Lower leg skin (tissue), 4 donors: Measurements from ENCODE around the gene EPB41L5. TPM values are rescaled to one million over a fixed set of nuclear protein-coding genes. Genes with fewer than 3 reads are reported as not detected.

Experiments used
- DNase-seq, 2 donors: peaks; one replicate each; pipeline ENCODE4 v3.0.0-alpha.2; 2019; ENCODE audit warnings: low spot score in 2 of 2
- H3K4me3 ChIP-seq: fragments of 200-600 bp; sonication (generic); 2 replicates; pipeline ENCODE4 v1.5.1; 2017; ENCODE audit warnings: mild to moderate bottlenecking, low read depth; ENCODE audit not compliant: poor library complexity, severe bottlenecking
- CTCF ChIP-seq, 3 donors: fragments of 450-650 bp; IDR thresholded peaks; one replicate each; pipeline ENCODE4 v1.5.1; 2016; ENCODE audit warnings: antibody characterized with exemption in 3 of 3, mild to moderate bottlenecking in 3 of 3, moderate library complexity in 2 of 3
- POLR2A ChIP-seq, 2 donors: fragments of 450-650 bp; IDR thresholded peaks; one replicate each; pipeline ENCODE4 v1.6.1; 2016 to 2017; ENCODE audit warnings: antibody characterized with exemption in 2 of 2, mild to moderate bottlenecking in 1 of 2, moderate library complexity in 1 of 2
- WGBS, 2 donors: methylation state at CpG; one replicate each; pipeline ENCODE4 v1.1.5; 2018; 5-methylcytosine and 5-hydroxymethylcytosine counted together
- intact Hi-C: fragments of 100-400 bp; cut with DNase I; formaldehyde crosslinking; loops from one replicate; pipeline ENCODE4 v1.15.0; 2023; ENCODE audit warnings: low total_unique reads
- total RNA-seq, 4 donors: library from RNA; depleted of rRNA; stranded (reverse); fragments of >200 nt; gene quantifications; one replicate each; pipeline ENCODE4 v1.1.0, GENCODE V29; 2016

EPB41L5 gene
- total RNA-seq, 4 donors from 2014 or later = 12.4 to 25.4 (median 23.0) TPM

- DNase-seq = peak in 1 of 2 donors; percentile 68
- intact Hi-C loops = no loop called here
- 94 to 97% methylated on average over 8 of the region's 8 CpGs for WGBS, 2 donors
- no peak overlapping the region for H3K4me3 ChIP-seq
- TF ChIP-seq POLR2A (IDR thresholded peaks at IDR 0.05) (no peak), CTCF (IDR thresholded peaks at IDR 0.05) (no peak)
These were observed 208.7 kb downstream of the EPB41L5 start for GRCh38 chr2:120221616-120222015.

GRCh38 chr2:120222186-120223033 lies 209.5 kb downstream of the EPB41L5 start:
- TF ChIP-seq POLR2A (IDR thresholded peaks at IDR 0.05) (no peak), CTCF (IDR thresholded peaks at IDR 0.05) (no peak)
- intact Hi-C loops = no loop called here
- DNase-seq = peak in 1 of 2 donors; percentile 86
- no peak overlapping the region for H3K4me3 ChIP-seq
- WGBS, 2 donors = 78 to 92% methylated on average over 34 to 42 of the region's 49 CpGs

GRCh38 chr2:120223034-120223912 lies 210.4 kb downstream of the EPB41L5 start, which contains the start of gene TMEM185B:
TMEM185B (minus strand) TSS chr2:120223400; CDS start chr2:120222976, 424 bp downstream.
- intact Hi-C loops = no loop called here
- DNase-seq = peak; percentile 87 to 98
- TF ChIP-seq POLR2A (IDR thresholded peaks at IDR 0.05) (no peak), CTCF (IDR thresholded peaks at IDR 0.05) (no peak)
- WGBS, 2 donors = 2 to 4% methylated on average over 41 to 43 of the region's 108 CpGs
- H3K4me3 ChIP-seq = peak within 1 kb of the TSS; percentile 58

- H3K4me3 ChIP-seq = no peak overlapping the region
- WGBS, 2 donors = 92 to 96% methylated on average over 13 of the region's 13 CpGs
- DNase-seq = peak in 1 of 2 donors; percentile 85
- TF ChIP-seq POLR2A (IDR thresholded peaks at IDR 0.05) (no peak), CTCF (IDR thresholded peaks at IDR 0.05) (no peak)
- intact Hi-C loops = no loop called here
These were observed 211.4 kb downstream of the EPB41L5 start for GRCh38 chr2:120224256-120224655.

GRCh38 chr2:120224735-120225548 lies 212.1 kb downstream of the EPB41L5 start:
- H3K4me3 ChIP-seq = no peak overlapping the region
- DNase-seq = peak in 1 of 2 donors; percentile 77
- intact Hi-C loops = no loop called here
- no peak for TF ChIP-seq CTCF (IDR thresholded peaks at IDR 0.05)
- no peak for TF ChIP-seq POLR2A (IDR thresholded peaks at IDR 0.05)
- 94 to 96% methylated on average over 9 of the region's 9 CpGs for WGBS, 2 donors
